ENCODE data around the gene HACL1.

HACL1 gene

DNA sequence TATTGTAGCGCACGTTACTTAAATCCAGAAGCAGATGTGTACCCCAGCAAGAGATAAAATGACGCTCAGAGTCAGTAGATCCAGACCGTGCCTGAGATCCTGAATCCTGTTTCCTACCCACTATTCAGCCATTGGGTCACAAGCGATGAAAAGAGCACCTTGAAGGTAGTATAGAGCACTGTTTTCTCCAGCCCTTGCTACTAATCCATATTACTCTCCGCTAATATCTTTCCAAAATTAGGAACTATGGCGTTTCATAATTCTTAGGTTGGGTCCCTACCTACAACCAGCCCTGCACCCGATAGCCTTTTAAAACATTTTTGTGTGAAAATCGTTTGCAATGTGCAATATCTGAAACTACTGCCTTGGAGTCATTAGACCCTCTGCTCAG lies 772 bp upstream of the HACL1 start:
- H3K27ac ChIP-seq: peak overlapping the region; percentile 94
- POLR2A ChIA-PET (ENCODE audit: low non-redundant PET): no interaction called here
- DNase-seq (ENCODE audit: low spot score): no peak
- CTCF ChIA-PET: no interaction called here
- TF ChIP-seq, protein P1, sequence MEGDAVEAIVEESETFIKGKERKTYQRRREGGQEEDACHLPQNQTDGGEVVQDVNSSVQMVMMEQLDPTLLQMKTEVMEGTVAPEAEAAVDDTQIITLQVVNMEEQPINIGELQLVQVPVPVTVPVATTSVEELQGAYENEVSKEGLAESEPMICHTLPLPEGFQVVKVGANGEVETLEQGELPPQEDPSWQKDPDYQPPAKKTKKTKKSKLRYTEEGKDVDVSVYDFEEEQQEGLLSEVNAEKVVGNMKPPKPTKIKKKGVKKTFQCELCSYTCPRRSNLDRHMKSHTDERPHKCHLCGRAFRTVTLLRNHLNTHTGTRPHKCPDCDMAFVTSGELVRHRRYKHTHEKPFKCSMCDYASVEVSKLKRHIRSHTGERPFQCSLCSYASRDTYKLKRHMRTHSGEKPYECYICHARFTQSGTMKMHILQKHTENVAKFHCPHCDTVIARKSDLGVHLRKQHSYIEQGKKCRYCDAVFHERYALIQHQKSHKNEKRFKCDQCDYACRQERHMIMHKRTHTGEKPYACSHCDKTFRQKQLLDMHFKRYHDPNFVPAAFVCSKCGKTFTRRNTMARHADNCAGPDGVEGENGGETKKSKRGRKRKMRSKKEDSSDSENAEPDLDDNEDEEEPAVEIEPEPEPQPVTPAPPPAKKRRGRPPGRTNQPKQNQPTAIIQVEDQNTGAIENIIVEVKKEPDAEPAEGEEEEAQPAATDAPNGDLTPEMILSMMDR (conservative IDR thresholded peaks at IDR 0.05; ENCODE audit: low read depth): no peak

DNA sequence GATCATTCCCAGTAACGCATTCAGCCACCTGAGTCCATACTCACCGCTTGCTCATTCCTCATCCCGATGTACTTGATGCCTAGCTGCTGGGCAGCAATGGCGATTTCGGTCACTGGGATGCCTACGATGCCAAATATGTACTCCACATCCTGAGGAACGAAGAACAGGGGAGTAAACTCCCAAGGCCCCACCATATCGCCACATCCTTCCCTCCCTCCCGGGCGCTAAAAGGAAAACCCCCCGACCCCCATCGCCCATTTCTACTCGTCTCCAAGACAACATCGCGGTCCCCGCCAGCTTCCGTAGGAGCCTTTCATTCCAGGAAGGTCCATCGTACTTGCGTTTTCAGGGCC lies 347 bp downstream of the HACL1 start:
- TF ChIP-seq, protein P1 (conservative IDR thresholded peaks at IDR 0.05; ENCODE audit: low read depth): no peak
- DNase-seq (ENCODE audit: low spot score): peak; percentile 4
- POLR2A ChIA-PET (ENCODE audit: low non-redundant PET): no interaction called here
- CTCF ChIA-PET: no interaction called here
- peak overlapping the region; percentile 94 for H3K27ac ChIP-seq

DNA sequence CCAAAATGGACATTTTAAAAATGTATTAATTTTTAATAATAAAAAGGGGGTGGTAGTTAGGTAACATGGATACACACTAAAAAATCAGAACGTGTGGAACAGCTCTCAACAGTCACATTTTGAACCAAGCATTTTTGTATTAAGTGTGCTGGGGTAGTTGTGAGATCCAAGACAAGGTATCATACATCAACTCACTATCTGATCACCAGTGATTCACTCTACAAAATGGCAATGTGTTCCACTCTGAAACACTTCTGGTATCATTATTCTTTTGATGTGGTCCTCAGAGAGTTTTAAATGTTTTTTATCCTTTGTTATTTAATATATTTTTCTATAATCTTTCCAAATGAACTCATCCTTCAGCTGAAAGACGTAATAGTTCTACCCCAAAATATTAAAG lies 5.4 kb downstream of the HACL1 start:
- H3K27ac ChIP-seq: no peak overlapping the region
- TF ChIP-seq, protein P1 (conservative IDR thresholded peaks at IDR 0.05; ENCODE audit: low read depth): no peak
- POLR2A ChIA-PET (ENCODE audit: low non-redundant PET): no interaction called here
- CTCF ChIA-PET: interaction anchor here (0.6 kb wide), 1 partner anchor 668 kb away, joined by 3 read pairs; no protein-coding TSS in a partner anchor
- DNase-seq (ENCODE audit: low spot score): no peak

DNA sequence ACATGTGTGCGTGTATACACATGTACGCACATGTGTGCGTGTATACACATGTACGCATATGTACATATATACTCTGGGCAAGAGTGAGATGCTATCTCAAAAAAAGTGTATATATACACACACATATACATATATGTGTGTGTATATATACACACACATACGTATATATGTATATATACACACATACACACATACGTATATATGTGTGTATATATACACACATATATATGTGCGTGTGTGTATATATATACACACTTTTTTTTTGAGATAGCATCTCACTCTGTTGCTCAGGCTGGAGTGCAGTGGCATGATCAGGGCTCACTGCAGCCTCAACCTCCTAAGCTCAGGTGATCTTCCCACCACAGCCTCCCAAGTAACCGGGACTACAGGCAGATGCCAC lies 8.4 kb downstream of the HACL1 start:
- no peak for DNase-seq (ENCODE audit: low spot score)
- TF ChIP-seq, protein P1 (conservative IDR thresholded peaks at IDR 0.05; ENCODE audit: low read depth): no peak
- H3K27ac ChIP-seq: no peak overlapping the region
- POLR2A ChIA-PET (ENCODE audit: low non-redundant PET): no interaction called here
- CTCF ChIA-PET: no interaction called here

DNA sequence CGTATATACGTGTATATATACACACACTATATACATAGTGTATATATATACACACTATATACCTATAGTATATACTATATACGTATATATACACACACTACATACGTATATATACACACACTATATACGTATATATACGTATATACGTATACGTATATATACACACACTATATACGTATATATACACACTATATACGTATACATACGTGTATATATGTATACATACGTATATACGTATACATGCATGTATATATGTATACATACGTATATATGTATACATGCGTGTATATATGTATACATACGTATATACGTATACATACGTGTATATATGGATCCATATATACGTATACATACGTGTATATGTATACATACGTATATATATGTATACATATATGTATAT lies 9.4 kb downstream of the HACL1 start:
- CTCF ChIA-PET: no interaction called here
- no peak for DNase-seq (ENCODE audit: low spot score)
- TF ChIP-seq, protein P1 (conservative IDR thresholded peaks at IDR 0.05; ENCODE audit: low read depth): no peak
- no peak overlapping the region for H3K27ac ChIP-seq
- POLR2A ChIA-PET (ENCODE audit: low non-redundant PET): no interaction called here

DNA sequence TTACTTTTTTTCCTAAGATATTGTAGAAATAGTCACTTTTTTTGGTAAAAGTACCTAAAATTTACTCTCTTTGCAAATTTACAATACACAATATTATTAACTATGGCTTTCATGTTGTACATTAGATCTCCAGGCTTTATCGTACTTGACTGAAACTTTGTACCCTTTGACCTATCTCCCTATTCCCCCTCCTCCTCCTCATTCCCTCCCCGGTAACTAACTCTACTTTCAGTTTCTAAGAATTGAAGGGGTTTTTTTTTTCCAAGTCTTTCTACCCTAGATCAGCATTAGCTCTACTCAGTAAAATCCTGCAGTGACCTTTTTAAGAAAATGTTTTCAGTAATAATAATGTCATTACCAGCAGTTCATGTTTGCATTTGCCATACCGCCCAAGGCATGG lies 10.1 kb downstream of the HACL1 start:
- POLR2A ChIA-PET (ENCODE audit: low non-redundant PET): no interaction called here
- CTCF ChIA-PET: no interaction called here
- no peak for DNase-seq (ENCODE audit: low spot score)
- no peak overlapping the region for H3K27ac ChIP-seq
- TF ChIP-seq, protein P1 (conservative IDR thresholded peaks at IDR 0.05; ENCODE audit: low read depth): no peak

All from RWPE1 (cell line).